ENCODE data around the gene UPK3A.

UPK3A gene

DNA sequence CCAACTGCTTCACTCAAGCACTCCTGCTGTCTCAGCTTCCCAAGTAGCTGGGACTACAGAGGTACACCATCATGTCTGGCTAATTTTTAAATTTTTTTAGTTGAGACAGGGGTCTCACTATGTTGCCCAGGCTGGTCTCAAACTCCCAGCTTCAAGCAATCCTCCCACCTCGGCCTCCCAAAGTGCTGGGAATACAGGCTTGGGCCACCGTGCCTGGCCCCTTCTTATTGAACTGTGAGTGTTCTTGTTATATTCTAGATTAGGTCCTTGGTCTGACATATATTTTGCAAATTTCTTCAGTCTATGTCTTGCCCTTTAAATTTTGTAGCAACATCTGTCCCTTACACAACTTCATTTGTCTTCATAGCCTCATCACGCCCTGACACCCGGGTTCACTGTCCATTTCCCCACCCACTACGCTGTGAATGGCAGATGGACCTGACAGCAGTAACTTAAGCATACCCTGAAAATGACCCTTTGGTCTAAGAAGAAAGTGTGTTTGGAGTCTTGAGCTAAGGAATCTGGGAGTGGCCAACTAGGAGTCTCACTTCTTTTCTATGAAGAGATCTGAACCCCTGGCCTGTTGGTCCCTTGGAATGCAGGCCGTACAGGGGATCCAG lies 20.8 kb downstream of the UPK3A start:
- DNase-seq (ENCODE audit: low read depth): no peak
- H3K4me3 ChIP-seq (ENCODE audit: control insufficient read depth, low read depth, low read length): no peak overlapping the region
- no peak for TF ChIP-seq CTCF (conservative IDR thresholded peaks at IDR 0.05; ENCODE audit: control insufficient read depth, insufficient read depth, low read depth, low read length)

DNA sequence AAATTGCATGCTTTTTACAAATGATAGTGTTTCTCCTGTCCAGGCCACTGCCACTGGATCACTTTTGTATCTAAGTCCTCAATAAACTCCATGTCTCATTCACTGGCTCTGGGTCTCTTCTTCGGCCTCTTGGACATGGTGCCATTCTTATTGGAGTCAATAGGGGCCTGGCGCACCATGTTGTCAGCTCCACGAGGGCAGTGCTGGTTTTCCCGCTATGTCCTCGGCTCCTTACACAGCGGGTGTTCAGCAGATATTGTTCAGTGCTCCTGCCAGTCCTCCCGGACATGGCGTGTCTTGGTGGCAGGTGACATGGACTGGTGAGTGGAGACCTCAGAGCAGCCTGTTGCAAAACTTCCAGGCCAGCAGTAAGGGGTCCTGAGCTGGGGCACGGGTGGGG lies 21.4 kb downstream of the UPK3A start:
- TF ChIP-seq CTCF (conservative IDR thresholded peaks at IDR 0.05; ENCODE audit: control insufficient read depth, insufficient read depth, low read depth, low read length): no peak
- H3K4me3 ChIP-seq (ENCODE audit: control insufficient read depth, low read depth, low read length): no peak overlapping the region
- DNase-seq (ENCODE audit: low read depth): no peak

GRCh38 chr22:45308391-45308956 lies 23.7 kb downstream of the UPK3A start:
- DNase-seq (ENCODE audit: low read depth): no peak
- H3K4me3 ChIP-seq (ENCODE audit: control insufficient read depth, low read depth, low read length): no peak overlapping the region
- no peak for TF ChIP-seq CTCF (conservative IDR thresholded peaks at IDR 0.05; ENCODE audit: control insufficient read depth, insufficient read depth, low read depth, low read length)

DNA sequence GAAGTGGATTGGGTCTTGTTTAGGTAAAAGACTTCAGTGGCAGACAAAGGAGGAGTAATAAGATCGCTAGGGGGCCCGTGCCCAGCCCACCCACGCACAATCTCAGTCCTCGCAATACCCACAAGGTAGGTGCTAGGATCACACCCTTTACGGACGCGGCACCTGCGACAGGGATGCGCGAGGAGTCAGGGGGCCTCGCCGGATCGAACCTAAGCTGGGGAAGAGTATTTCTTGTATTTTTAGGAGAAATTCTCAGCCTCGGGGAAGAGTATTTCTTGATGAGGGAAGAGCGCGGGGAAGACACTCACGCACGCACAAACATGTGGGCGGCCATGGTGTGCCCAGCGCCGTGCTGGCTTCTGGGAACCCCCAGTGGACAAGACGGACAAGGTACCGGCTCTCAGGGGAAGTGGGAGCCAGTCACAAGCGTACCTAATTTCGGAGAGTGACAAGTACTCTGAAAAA lies 24.2 kb downstream of the UPK3A start:
- no peak for DNase-seq (ENCODE audit: low read depth)
- H3K4me3 ChIP-seq (ENCODE audit: control insufficient read depth, low read depth, low read length): peak overlapping the region; percentile 38
- no peak for TF ChIP-seq CTCF (conservative IDR thresholded peaks at IDR 0.05; ENCODE audit: control insufficient read depth, insufficient read depth, low read depth, low read length)

GRCh38 chr22:45309422-45310227 lies 24.9 kb downstream of the UPK3A start, which contains the start of gene FAM118A:
TSS of gene FAM118A (plus strand) at chr22:45309934. CDS start at chr22:45322380, 12,446 bp downstream.
- no peak for TF ChIP-seq CTCF (conservative IDR thresholded peaks at IDR 0.05; ENCODE audit: control insufficient read depth, insufficient read depth, low read depth, low read length)
- DNase-seq (ENCODE audit: low read depth): peak; percentile 86
- H3K4me3 ChIP-seq (ENCODE audit: control insufficient read depth, low read depth, low read length): peak within 1 kb of the TSS; percentile 66

GRCh38 chr22:45310331-45310976 lies 25.7 kb downstream of the UPK3A start:
- H3K4me3 ChIP-seq (ENCODE audit: control insufficient read depth, low read depth, low read length): peak overlapping the region; percentile 66
- no peak for TF ChIP-seq CTCF (conservative IDR thresholded peaks at IDR 0.05; ENCODE audit: control insufficient read depth, insufficient read depth, low read depth, low read length)
- DNase-seq (ENCODE audit: low read depth): no peak
